BE2C (cell line): ENCODE measurements around the gene SIX1.

Experiments
- DNase-seq: peaks from one replicate; pipeline ENCODE4 v3.0.0-alpha.2; 2020
- H3K27me3 ChIP-seq: fragments of 250-450 bp; sonication (Bioruptor Pico); 2 replicates; pipeline ENCODE4 v1.5.1; 2020; ENCODE audit warnings: mild to moderate bottlenecking
- H3K36me3 ChIP-seq: fragments of 250-450 bp; sonication (Bioruptor Pico); 2 replicates; pipeline ENCODE4 v1.5.1; 2020; ENCODE audit warnings: mild to moderate bottlenecking
- H3K4me1 ChIP-seq: fragments of 250-450 bp; sonication (Bioruptor Pico); 2 replicates; pipeline ENCODE4 v1.5.1; 2020
- H3K4me3 ChIP-seq: 2 replicates; pipeline ENCODE4 v1.5.1; 2011; ENCODE audit warnings: low read depth, low read length
- H3K9me3 ChIP-seq: fragments of 250-450 bp; sonication (Bioruptor Pico); 2 replicates; pipeline ENCODE4 v1.5.1; 2020
- TF ChIP-seq, protein P1 (sequence below): IDR thresholded peaks from 2 replicates; pipeline ENCODE4 v1.5.1; 2012; ENCODE audit warnings: mild to moderate bottlenecking, low read depth, low read length

The SIX1 gene

DNA sequence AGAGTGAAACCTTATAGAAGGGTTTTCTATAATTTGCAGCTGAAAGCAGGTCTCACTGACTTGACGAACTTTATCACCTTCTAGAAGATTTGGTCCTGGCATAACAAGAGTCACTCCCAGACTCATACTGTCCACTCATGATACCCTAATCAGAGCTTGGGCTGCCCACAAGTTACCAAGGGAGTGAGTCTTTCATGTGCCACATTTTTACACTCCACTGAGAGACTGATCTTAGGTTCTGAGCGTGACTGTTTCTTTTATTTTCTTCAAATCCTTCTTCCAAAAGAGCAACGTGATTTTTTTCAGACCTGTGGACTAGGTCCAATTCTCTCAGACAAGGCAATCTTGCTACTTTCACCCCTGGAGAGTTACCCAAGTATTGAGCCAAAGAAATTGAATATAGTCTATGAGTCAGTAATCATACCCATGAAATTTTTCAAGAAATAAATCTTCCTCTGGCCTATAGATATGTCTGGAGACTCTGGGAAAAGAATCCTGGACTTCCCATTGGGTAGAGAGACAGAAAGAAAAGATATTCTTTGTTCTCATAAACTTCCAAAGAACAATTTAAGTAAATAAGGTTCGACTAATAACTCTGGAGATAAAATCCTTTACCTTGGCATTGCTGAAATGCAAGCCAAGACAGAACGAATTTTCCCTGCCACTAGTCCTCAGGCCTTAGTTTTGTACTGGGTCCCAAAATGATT is 26.9 kb downstream of the SIX1 start:
- no peaks in the 10 kb centered on the region for H3K4me1 ChIP-seq
- no peaks in the 10 kb centered on the region; the same call in 1 of the 2 replicates for H3K9me3 ChIP-seq
- no peak overlapping the region for H3K4me3 ChIP-seq
- DNase-seq: no peak
- H3K36me3 ChIP-seq: no peaks in the 10 kb centered on the region
- H3K27me3 ChIP-seq: peaks cover 22% of the 10 kb centered on the region
- TF ChIP-seq, protein P1, sequence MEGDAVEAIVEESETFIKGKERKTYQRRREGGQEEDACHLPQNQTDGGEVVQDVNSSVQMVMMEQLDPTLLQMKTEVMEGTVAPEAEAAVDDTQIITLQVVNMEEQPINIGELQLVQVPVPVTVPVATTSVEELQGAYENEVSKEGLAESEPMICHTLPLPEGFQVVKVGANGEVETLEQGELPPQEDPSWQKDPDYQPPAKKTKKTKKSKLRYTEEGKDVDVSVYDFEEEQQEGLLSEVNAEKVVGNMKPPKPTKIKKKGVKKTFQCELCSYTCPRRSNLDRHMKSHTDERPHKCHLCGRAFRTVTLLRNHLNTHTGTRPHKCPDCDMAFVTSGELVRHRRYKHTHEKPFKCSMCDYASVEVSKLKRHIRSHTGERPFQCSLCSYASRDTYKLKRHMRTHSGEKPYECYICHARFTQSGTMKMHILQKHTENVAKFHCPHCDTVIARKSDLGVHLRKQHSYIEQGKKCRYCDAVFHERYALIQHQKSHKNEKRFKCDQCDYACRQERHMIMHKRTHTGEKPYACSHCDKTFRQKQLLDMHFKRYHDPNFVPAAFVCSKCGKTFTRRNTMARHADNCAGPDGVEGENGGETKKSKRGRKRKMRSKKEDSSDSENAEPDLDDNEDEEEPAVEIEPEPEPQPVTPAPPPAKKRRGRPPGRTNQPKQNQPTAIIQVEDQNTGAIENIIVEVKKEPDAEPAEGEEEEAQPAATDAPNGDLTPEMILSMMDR: no peak

GRCh38 chr14:60621386-60621785 is 27.9 kb downstream of the SIX1 start:
- peaks cover 24% of the 10 kb centered on the region for H3K27me3 ChIP-seq
- TF ChIP-seq, protein P1: no peak
- H3K36me3 ChIP-seq: no peaks in the 10 kb centered on the region
- H3K9me3 ChIP-seq: no peaks in the 10 kb centered on the region; the same call in 1 of the 2 replicates
- no peaks in the 10 kb centered on the region for H3K4me1 ChIP-seq
- no peak for DNase-seq
- H3K4me3 ChIP-seq: no peak overlapping the region

GRCh38 chr14:60618241-60618640 is 31.0 kb downstream of the SIX1 start:
- no peaks in the 10 kb centered on the region for H3K36me3 ChIP-seq
- H3K27me3 ChIP-seq: peaks cover 20% of the 10 kb centered on the region
- H3K9me3 ChIP-seq: no peaks in the 10 kb centered on the region; the same call in 1 of the 2 replicates
- H3K4me1 ChIP-seq: no peaks in the 10 kb centered on the region
- TF ChIP-seq, protein P1: no peak
- DNase-seq: no peak
- no peak overlapping the region for H3K4me3 ChIP-seq

DNA sequence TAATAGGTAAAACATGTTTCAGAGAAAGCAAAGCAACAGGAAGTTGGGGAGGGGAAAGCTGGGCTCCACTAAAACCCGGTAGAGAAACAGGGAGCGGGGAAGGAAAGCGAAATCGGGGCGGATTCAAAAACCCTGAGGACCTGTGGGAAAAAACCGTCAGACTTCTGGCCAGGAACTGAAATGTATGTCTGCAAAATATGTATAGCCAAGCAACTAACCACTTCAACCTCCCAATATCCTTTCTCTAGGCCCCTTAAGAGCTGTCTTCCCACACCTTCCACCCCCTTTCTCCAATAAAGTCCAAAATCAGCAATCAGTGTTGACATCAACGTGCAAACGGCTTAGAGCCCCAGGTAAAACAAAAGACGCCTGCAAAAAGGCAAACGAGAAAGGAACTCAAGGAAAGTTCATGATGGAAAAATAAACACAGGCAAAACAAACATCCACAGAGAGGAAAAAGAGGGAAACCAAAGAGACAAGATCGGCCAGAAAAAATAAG is 32.8 kb downstream of the SIX1 start:
- Histone ChIP-seq H3K4me1 (no peaks in the 10 kb centered on the region), H3K36me3 (no peaks in the 10 kb centered on the region), H3K27me3 (peaks cover 12% of the 10 kb centered on the region), H3K4me3 (no peak overlapping the region), H3K9me3 (no peaks in the 10 kb centered on the region; the same call in 1 of the 2 replicates)
- TF ChIP-seq, protein P1: no peak
- DNase-seq: no peak

DNA sequence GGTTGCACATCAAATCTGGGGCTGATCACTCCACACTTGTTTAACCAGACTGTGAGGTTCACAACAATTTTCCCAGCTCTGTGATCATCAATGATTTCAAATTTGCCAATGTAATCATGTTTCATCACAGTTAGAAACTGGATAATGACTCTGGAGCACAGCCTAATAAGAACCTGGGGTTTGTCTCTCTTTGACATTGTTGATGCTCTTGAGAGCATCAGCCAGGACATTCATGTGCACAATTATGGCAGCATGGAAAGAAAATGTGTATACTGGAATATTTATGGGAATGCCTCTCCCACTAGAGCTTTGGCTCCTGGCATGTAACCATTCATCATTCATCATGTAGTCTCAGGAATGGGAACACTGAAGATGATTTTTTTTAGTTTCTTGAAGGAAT is 47.0 kb downstream of the SIX1 start:
- TF ChIP-seq, protein P1: no peak
- Histone ChIP-seq H3K4me3 (no peak overlapping the region), H3K9me3 (no peaks in the 10 kb centered on the region), H3K4me1 (no peaks in the 10 kb centered on the region), H3K27me3 (peaks cover 17% of the 10 kb centered on the region; the same call in 1 of the 2 replicates), H3K36me3 (no peaks in the 10 kb centered on the region)
- no peak for DNase-seq

GRCh38 chr14:60599727-60600126 is 49.5 kb downstream of the SIX1 start:
- Histone ChIP-seq H3K4me3 (no peak overlapping the region), H3K4me1 (no peaks in the 10 kb centered on the region), H3K9me3 (no peaks in the 10 kb centered on the region), H3K36me3 (no peaks in the 10 kb centered on the region), H3K27me3 (peaks cover 17% of the 10 kb centered on the region; the same call in 1 of the 2 replicates)
- DNase-seq: no peak
- TF ChIP-seq, protein P1: no peak
